ENCODE results near the gene TMEM168. TPM values are rescaled to one million over a fixed set of nuclear protein-coding genes. Genes with fewer than 3 reads are reported as not detected.

TMEM168 gene
- total and polyA plus RNA-seq, 2 of the 13 experiments (the other 11 are each of a cell fraction or from before 2014, with no cell fraction given): 8.7 to 15.7 TPM

DNA sequence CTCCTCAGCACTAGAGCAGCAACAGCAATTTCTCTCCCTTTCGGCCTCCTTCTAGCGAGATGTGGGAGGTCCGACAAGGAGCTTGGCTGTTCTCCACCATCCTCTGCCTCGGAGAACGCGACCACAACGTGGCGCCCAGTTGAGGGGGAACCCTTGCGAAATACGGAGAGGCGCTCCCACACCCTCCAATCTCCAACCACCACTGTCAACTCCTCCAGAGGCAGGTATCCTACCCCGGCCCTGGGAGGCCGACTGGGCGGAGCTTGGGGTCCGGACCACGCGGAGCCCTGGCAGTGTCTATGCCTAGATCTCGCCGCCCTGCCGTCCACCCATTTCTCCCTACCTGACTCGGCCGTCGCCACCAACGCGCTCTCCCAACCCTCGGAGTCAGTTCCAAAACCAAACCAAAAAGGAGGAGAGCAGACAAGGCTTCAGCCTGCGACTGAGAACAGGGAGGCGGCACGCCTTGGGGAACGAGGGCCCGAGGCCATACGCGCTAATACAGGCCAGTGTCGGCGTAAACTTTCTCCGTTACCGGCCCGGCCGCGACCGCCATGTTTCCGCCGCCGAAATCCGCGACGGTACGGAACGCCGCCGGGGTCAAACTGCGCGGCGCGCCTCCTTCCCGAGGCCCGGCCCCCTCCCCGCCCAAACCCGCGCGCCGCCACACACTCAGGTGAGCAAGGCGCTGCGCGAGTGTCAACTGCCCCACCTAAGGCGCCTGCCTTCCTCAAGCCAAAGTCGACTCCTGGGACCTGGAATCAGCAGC is at the start of gene TMEM168 (continued):
- TF ChIP-seq, protein P1, sequence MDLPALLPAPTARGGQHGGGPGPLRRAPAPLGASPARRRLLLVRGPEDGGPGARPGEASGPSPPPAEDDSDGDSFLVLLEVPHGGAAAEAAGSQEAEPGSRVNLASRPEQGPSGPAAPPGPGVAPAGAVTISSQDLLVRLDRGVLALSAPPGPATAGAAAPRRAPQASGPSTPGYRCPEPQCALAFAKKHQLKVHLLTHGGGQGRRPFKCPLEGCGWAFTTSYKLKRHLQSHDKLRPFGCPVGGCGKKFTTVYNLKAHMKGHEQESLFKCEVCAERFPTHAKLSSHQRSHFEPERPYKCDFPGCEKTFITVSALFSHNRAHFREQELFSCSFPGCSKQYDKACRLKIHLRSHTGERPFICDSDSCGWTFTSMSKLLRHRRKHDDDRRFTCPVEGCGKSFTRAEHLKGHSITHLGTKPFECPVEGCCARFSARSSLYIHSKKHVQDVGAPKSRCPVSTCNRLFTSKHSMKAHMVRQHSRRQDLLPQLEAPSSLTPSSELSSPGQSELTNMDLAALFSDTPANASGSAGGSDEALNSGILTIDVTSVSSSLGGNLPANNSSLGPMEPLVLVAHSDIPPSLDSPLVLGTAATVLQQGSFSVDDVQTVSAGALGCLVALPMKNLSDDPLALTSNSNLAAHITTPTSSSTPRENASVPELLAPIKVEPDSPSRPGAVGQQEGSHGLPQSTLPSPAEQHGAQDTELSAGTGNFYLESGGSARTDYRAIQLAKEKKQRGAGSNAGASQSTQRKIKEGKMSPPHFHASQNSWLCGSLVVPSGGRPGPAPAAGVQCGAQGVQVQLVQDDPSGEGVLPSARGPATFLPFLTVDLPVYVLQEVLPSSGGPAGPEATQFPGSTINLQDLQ (CRISPR knock-in tag; IDR thresholded peaks at IDR 0.05): no peak
- peak; percentile 50; the same call in 1 of the 2 replicates for TF ChIP-seq SMAD3 (CRISPR knock-in tag; IDR thresholded peaks at IDR 0.05)
- TF ChIP-seq, protein P2, sequence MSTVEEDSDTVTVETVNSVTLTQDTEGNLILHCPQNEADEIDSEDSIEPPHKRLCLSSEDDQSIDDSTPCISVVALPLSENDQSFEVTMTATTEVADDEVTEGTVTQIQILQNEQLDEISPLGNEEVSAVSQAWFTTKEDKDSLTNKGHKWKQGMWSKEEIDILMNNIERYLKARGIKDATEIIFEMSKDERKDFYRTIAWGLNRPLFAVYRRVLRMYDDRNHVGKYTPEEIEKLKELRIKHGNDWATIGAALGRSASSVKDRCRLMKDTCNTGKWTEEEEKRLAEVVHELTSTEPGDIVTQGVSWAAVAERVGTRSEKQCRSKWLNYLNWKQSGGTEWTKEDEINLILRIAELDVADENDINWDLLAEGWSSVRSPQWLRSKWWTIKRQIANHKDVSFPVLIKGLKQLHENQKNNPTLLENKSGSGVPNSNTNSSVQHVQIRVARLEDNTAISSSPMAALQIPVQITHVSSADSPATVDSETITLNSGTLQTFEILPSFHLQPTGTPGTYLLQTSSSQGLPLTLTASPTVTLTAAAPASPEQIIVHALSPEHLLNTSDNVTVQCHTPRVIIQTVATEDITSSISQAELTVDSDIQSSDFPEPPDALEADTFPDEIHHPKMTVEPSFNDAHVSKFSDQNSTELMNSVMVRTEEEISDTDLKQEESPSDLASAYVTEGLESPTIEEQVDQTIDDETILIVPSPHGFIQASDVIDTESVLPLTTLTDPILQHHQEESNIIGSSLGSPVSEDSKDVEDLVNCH (CRISPR knock-in tag; IDR thresholded peaks at IDR 0.05): no peak
- TF ChIP-seq HMG20B (CRISPR knock-in tag; conservative IDR thresholded peaks at IDR 0.05): no peak
- TF ChIP-seq ZC3H4 (CRISPR knock-in tag; IDR thresholded peaks at IDR 0.05; ENCODE audit: borderline replicate concordance): no peak
- no peak for TF ChIP-seq ZNF460 (CRISPR knock-in tag; IDR thresholded peaks at IDR 0.05; ENCODE audit: borderline replicate concordance)
- peak; percentile 86 for TF ChIP-seq ZNF639 (CRISPR knock-in tag; conservative IDR thresholded peaks at IDR 0.05)
- TF ChIP-seq, protein P3, sequence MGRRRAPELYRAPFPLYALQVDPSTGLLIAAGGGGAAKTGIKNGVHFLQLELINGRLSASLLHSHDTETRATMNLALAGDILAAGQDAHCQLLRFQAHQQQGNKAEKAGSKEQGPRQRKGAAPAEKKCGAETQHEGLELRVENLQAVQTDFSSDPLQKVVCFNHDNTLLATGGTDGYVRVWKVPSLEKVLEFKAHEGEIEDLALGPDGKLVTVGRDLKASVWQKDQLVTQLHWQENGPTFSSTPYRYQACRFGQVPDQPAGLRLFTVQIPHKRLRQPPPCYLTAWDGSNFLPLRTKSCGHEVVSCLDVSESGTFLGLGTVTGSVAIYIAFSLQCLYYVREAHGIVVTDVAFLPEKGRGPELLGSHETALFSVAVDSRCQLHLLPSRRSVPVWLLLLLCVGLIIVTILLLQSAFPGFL (CRISPR knock-in tag; IDR thresholded peaks at IDR 0.05): no peak
- peak; percentile 50 to 74; a peak in 3 of 4 replicates for TF ChIP-seq POLR2A (IDR thresholded peaks at IDR 0.05; ENCODE audit: insufficient read depth in 1 of 2, low read depth in 2 of 2, low read length in 2 of 2)
- no peak; the same call in 1 of the 2 replicates for TF ChIP-seq ZNF160 (CRISPR knock-in tag; IDR thresholded peaks at IDR 0.05)
- peak; percentile 82; the same call in 1 of the 2 replicates for TF ChIP-seq TOPORS (CRISPR knock-in tag; IDR thresholded peaks at IDR 0.05)
- TF ChIP-seq ZNF674 (CRISPR knock-in tag; IDR thresholded peaks at IDR 0.05; ENCODE audit: low read depth): no peak
- no peak; the same call in 1 of the 2 replicates for TF ChIP-seq EHMT2 (IDR thresholded peaks at IDR 0.05; ENCODE audit: borderline replicate concordance, low read depth, low read length)
- TF ChIP-seq, protein P4, sequence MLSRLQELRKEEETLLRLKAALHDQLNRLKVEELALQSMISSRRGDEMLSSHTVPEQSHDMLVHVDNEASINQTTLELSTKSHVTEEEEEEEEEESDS (CRISPR knock-in tag; IDR thresholded peaks at IDR 0.05; ENCODE audit: borderline replicate concordance): no peak
- TF ChIP-seq HNF4A (CRISPR knock-in tag; IDR thresholded peaks at IDR 0.05): no peak
- no peak for TF ChIP-seq CENPT (CRISPR knock-in tag; IDR thresholded peaks at IDR 0.05; ENCODE audit: low read depth)
- no peak for TF ChIP-seq ZFP62 (CRISPR knock-in tag; IDR thresholded peaks at IDR 0.05)
- TF ChIP-seq ZSCAN12 (CRISPR knock-in tag; IDR thresholded peaks at IDR 0.05): no peak
- no peak for TF ChIP-seq ZFP36L1 (CRISPR knock-in tag; IDR thresholded peaks at IDR 0.05)
- TF ChIP-seq GABPB1 (CRISPR knock-in tag; IDR thresholded peaks at IDR 0.05): peak; percentile 82
- 0 out of 2 replicates have a peak, but pooled peaks have one; percentile 59 for TF ChIP-seq ZNF614 (CRISPR knock-in tag; IDR thresholded peaks at IDR 0.05; ENCODE audit: borderline replicate concordance)
- no peak for TF ChIP-seq ZNF713 (CRISPR knock-in tag; IDR thresholded peaks at IDR 0.05)
- TF ChIP-seq NAIF1 (CRISPR knock-in tag; IDR thresholded peaks at IDR 0.05; ENCODE audit: borderline replicate concordance): no peak
